Measurements from ENCODE around the gene DEPDC1.

DEPDC1 gene

GRCh38 chr1:68521286-68521685 is 24.4 kb upstream of the DEPDC1 start:
- Histone ChIP-seq H3K36me3 (replicated peaks) (no peaks in the 10 kb centered on the region), H3K27me3 (replicated peaks) (no peaks in the 10 kb centered on the region), H3K27ac (no peak overlapping the region), H3K4me3 (ENCODE audit: low read depth, low read length) (no peak overlapping the region)
- DNase-seq, result no peak
- in situ Hi-C loops (cut with HindIII; ENCODE audit: low pct_ligation_motif_present, low sequenced_read_pairs), result no loop called here
- TF ChIP-seq, protein P1, sequence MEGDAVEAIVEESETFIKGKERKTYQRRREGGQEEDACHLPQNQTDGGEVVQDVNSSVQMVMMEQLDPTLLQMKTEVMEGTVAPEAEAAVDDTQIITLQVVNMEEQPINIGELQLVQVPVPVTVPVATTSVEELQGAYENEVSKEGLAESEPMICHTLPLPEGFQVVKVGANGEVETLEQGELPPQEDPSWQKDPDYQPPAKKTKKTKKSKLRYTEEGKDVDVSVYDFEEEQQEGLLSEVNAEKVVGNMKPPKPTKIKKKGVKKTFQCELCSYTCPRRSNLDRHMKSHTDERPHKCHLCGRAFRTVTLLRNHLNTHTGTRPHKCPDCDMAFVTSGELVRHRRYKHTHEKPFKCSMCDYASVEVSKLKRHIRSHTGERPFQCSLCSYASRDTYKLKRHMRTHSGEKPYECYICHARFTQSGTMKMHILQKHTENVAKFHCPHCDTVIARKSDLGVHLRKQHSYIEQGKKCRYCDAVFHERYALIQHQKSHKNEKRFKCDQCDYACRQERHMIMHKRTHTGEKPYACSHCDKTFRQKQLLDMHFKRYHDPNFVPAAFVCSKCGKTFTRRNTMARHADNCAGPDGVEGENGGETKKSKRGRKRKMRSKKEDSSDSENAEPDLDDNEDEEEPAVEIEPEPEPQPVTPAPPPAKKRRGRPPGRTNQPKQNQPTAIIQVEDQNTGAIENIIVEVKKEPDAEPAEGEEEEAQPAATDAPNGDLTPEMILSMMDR (IDR thresholded peaks at IDR 0.05; ENCODE audit: low read depth, low read length, missing control alignments), result no peak

DNA sequence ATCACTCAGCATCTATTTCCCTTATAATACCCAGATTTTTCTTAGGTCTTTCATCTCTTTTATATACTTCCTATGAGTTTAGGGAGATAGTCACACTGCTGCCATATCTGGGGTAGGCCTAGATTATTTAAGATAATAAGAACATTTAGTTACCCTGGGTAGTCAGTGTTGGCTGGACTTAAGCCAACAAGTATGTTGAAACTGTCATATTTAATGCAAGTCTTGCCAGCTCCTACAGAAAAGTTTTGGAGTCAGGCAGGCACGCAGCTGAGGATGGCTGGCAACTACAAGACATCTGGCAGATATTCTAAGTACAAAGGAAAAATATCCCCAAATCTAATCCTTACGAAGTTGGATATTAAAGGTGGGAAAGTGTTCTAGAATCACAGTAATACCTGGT is 19.2 kb upstream of the DEPDC1 start:
- no peak overlapping the region for H3K27ac ChIP-seq
- in situ Hi-C loops (cut with HindIII; ENCODE audit: low pct_ligation_motif_present, low sequenced_read_pairs), result no loop called here
- H3K36me3 ChIP-seq (replicated peaks), result no peaks in the 10 kb centered on the region
- no peaks in the 10 kb centered on the region for H3K27me3 ChIP-seq (replicated peaks)
- DNase-seq, result no peak
- H3K4me3 ChIP-seq (ENCODE audit: low read depth, low read length), result no peak overlapping the region
- TF ChIP-seq, protein P1 (IDR thresholded peaks at IDR 0.05; ENCODE audit: low read depth, low read length, missing control alignments), result no peak

- Histone ChIP-seq H3K27me3 (replicated peaks) (no peaks in the 10 kb centered on the region), H3K27ac (no peak overlapping the region), H3K4me3 (ENCODE audit: low read depth, low read length) (no peak overlapping the region), H3K36me3 (replicated peaks) (no peaks in the 10 kb centered on the region)
- TF ChIP-seq, protein P1 (IDR thresholded peaks at IDR 0.05; ENCODE audit: low read depth, low read length, missing control alignments), result no peak
- DNase-seq, result no peak
- in situ Hi-C loops (cut with HindIII; ENCODE audit: low pct_ligation_motif_present, low sequenced_read_pairs), result no loop called here
Measured at GRCh38 chr1:68511254-68511653, 14.4 kb upstream of the DEPDC1 start.

- TF ChIP-seq, protein P1 (IDR thresholded peaks at IDR 0.05; ENCODE audit: low read depth, low read length, missing control alignments), result no peak
- H3K36me3 ChIP-seq (replicated peaks), result no peaks in the 10 kb centered on the region
- H3K4me3 ChIP-seq (ENCODE audit: low read depth, low read length), result no peak overlapping the region
- in situ Hi-C loops (cut with HindIII; ENCODE audit: low pct_ligation_motif_present, low sequenced_read_pairs), result no loop called here
- DNase-seq, result no peak
- no peak overlapping the region for H3K27ac ChIP-seq
- no peaks in the 10 kb centered on the region for H3K27me3 ChIP-seq (replicated peaks)
Measured at GRCh38 chr1:68506386-68506785, 9.5 kb upstream of the DEPDC1 start.

DNA sequence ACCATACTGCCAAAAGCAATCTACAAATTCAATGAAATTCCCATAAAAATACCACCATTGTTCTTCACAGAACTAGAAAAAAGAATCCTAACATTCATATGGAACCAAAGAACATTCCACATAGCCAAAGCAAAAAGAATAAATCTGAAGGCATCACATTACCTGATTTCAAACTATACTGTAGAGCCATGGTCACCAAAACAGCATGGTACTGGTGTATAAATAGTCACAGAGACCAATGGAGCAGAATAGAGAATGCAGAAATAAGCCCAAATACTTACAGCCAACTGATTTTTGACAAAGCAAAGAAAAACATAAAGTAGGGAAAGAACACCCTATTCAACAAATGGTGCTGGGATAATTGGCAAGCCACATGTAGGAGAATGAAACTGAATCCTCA is 6.2 kb upstream of the DEPDC1 start:
- DNase-seq, result no peak
- in situ Hi-C loops (cut with HindIII; ENCODE audit: low pct_ligation_motif_present, low sequenced_read_pairs), result no loop called here
- Histone ChIP-seq H3K4me3 (ENCODE audit: low read depth, low read length) (no peak overlapping the region), H3K27me3 (replicated peaks) (no peaks in the 10 kb centered on the region), H3K36me3 (replicated peaks) (no peaks in the 10 kb centered on the region), H3K27ac (no peak overlapping the region)
- TF ChIP-seq, protein P1 (IDR thresholded peaks at IDR 0.05; ENCODE audit: low read depth, low read length, missing control alignments), result no peak

- DNase-seq, result no peak
- in situ Hi-C loops (cut with HindIII; ENCODE audit: low pct_ligation_motif_present, low sequenced_read_pairs), result no loop called here
- no peaks in the 10 kb centered on the region for H3K36me3 ChIP-seq (replicated peaks)
- TF ChIP-seq, protein P1 (IDR thresholded peaks at IDR 0.05; ENCODE audit: low read depth, low read length, missing control alignments), result peak; percentile 4
- H3K4me3 ChIP-seq (ENCODE audit: low read depth, low read length), result peak overlapping the region; percentile 99
- no peak overlapping the region for H3K27ac ChIP-seq
- H3K27me3 ChIP-seq (replicated peaks), result no peaks in the 10 kb centered on the region
Measured at GRCh38 chr1:68497358-68497698, 446 bp upstream of the DEPDC1 start.
